ENCODE results near the gene UNC13B.

The UNC13B gene

GRCh38 chr9:35277171-35277520 lies 115.3 kb downstream of the UNC13B start:
- DNase-seq (ENCODE audit: low spot score), result no peak

GRCh38 chr9:35277628-35278359 lies 116.0 kb downstream of the UNC13B start:
- peak; percentile 45 for DNase-seq (ENCODE audit: low spot score)

GRCh38 chr9:35279946-35280345 lies 118.1 kb downstream of the UNC13B start:
- DNase-seq (ENCODE audit: low spot score), result no peak

GRCh38 chr9:35280399-35280798 lies 118.6 kb downstream of the UNC13B start:
- no peak for DNase-seq (ENCODE audit: low spot score)

- no peak for DNase-seq (ENCODE audit: low spot score)
These were observed 123.9 kb downstream of the UNC13B start for GRCh38 chr9:35285731-35286130.

GRCh38 chr9:35286381-35286780 lies 124.6 kb downstream of the UNC13B start:
- no peak for DNase-seq (ENCODE audit: low spot score)

GRCh38 chr9:35287987-35288632 lies 126.3 kb downstream of the UNC13B start:
- peak; percentile 22 for DNase-seq (ENCODE audit: low spot score)

- no peak for DNase-seq (ENCODE audit: low spot score)
These were observed 127.0 kb downstream of the UNC13B start for GRCh38 chr9:35288778-35289177.

- DNase-seq (ENCODE audit: low spot score), result no peak
These were observed 131.7 kb downstream of the UNC13B start for GRCh38 chr9:35293376-35293964.

GRCh38 chr9:35294066-35294465 lies 132.3 kb downstream of the UNC13B start:
- no peak for DNase-seq (ENCODE audit: low spot score)

GRCh38 chr9:35294556-35294955 lies 132.7 kb downstream of the UNC13B start:
- DNase-seq (ENCODE audit: low spot score), result no peak

GRCh38 chr9:35295369-35296036 lies 133.7 kb downstream of the UNC13B start:
- no peak for DNase-seq (ENCODE audit: low spot score)

GRCh38 chr9:35303567-35303966 lies 141.8 kb downstream of the UNC13B start:
- DNase-seq (ENCODE audit: low spot score), result no peak

GRCh38 chr9:35306283-35306682 lies 144.5 kb downstream of the UNC13B start:
- DNase-seq (ENCODE audit: low spot score), result peak; percentile 28

GRCh38 chr9:35308316-35308715 lies 146.5 kb downstream of the UNC13B start:
- no peak for DNase-seq (ENCODE audit: low spot score)

GRCh38 chr9:35311891-35312639 lies 150.3 kb downstream of the UNC13B start:
- DNase-seq (ENCODE audit: low spot score), result peak; percentile 21

GRCh38 chr9:35313460-35313859 lies 151.7 kb downstream of the UNC13B start:
- no peak for DNase-seq (ENCODE audit: low spot score)

GRCh38 chr9:35313916-35314315 lies 152.1 kb downstream of the UNC13B start:
- no peak for DNase-seq (ENCODE audit: low spot score)

- no peak for DNase-seq (ENCODE audit: low spot score)
These were observed 156.9 kb downstream of the UNC13B start for GRCh38 chr9:35318741-35319140.

- no peak for DNase-seq (ENCODE audit: low spot score)
These were observed 160.5 kb downstream of the UNC13B start for GRCh38 chr9:35322075-35322885.

GRCh38 chr9:35324966-35325365 lies 163.2 kb downstream of the UNC13B start:
- no peak for DNase-seq (ENCODE audit: low spot score)

Measured in AG08396 (cell line).